ENCODE results near the gene CREBBP.
"Not testable (repeated sequence)": the region's sequence is repeated elsewhere in the genome, so short reads cannot be mapped to it uniquely, and the experiment has no call there.

The CREBBP gene

GRCh38 chr16:3880623-3881498 is at the start of gene CREBBP:
Gene CREBBP, minus strand, starts transcription at chr16:3880713. Its CDS starts 797 bp downstream, at chr16:3879916.
- DNase-seq: peak; percentile 24 to 87

- DNase-seq: not testable (repeated sequence)
Observed at GRCh38 chr16:3927147-3927546, 46.6 kb upstream of the CREBBP start.

- no peak for DNase-seq
Observed at GRCh38 chr16:3924763-3925162, 44.2 kb upstream of the CREBBP start.

GRCh38 chr16:3922241-3922640 is 41.7 kb upstream of the CREBBP start:
- no peak for DNase-seq

GRCh38 chr16:3920206-3920605 is 39.7 kb upstream of the CREBBP start:
- DNase-seq: no peak

- no peak for DNase-seq
Observed at GRCh38 chr16:3919413-3919812, 38.9 kb upstream of the CREBBP start.

GRCh38 chr16:3915426-3916260 is 35.1 kb upstream of the CREBBP start:
- no peak for DNase-seq

GRCh38 chr16:3912897-3913296 is 32.4 kb upstream of the CREBBP start:
- no peak for DNase-seq

GRCh38 chr16:3912373-3912772 is 31.9 kb upstream of the CREBBP start:
- DNase-seq: no peak

- DNase-seq: not testable (repeated sequence)
Observed at GRCh38 chr16:3911741-3912140, 31.2 kb upstream of the CREBBP start.

- no peak for DNase-seq
Observed at GRCh38 chr16:3909791-3910583, 29.5 kb upstream of the CREBBP start.

GRCh38 chr16:3908951-3909437 is 28.5 kb upstream of the CREBBP start:
- DNase-seq: no peak

- peak in 1 of 2 experiments; percentile 20 for DNase-seq
Observed at GRCh38 chr16:3907586-3907985, 27.1 kb upstream of the CREBBP start.

GRCh38 chr16:3906363-3906762 is 25.9 kb upstream of the CREBBP start:
- no peak for DNase-seq

GRCh38 chr16:3904875-3905274 is 24.4 kb upstream of the CREBBP start:
- no peak for DNase-seq

GRCh38 chr16:3890091-3890490 is 9.6 kb upstream of the CREBBP start:
- DNase-seq: no peak

GRCh38 chr16:3889059-3889458 is 8.5 kb upstream of the CREBBP start:
- DNase-seq: no peak

GRCh38 chr16:3885999-3886398 is 5.5 kb upstream of the CREBBP start:
- not testable (repeated sequence) for DNase-seq

GRCh38 chr16:3884398-3884797 is 3.9 kb upstream of the CREBBP start:
- DNase-seq: no peak

- DNase-seq: no peak
Observed at GRCh38 chr16:3882531-3882930, 2.0 kb upstream of the CREBBP start.

GRCh38 chr16:3881499-3881990 is 1.0 kb upstream of the CREBBP start:
- no peak for DNase-seq

- DNase-seq: peak in 1 of 2 experiments; percentile 70
Observed at GRCh38 chr16:3879887-3880564, 487 bp downstream of the CREBBP start.
